Measurements from ENCODE around the gene SIM2. TPM values are rescaled to one million over a fixed set of nuclear protein-coding genes. Genes with fewer than 3 reads are reported as not detected.

The SIM2 gene
- polyA plus RNA-seq, 1 donor from 2014 or later = not detected

DNA sequence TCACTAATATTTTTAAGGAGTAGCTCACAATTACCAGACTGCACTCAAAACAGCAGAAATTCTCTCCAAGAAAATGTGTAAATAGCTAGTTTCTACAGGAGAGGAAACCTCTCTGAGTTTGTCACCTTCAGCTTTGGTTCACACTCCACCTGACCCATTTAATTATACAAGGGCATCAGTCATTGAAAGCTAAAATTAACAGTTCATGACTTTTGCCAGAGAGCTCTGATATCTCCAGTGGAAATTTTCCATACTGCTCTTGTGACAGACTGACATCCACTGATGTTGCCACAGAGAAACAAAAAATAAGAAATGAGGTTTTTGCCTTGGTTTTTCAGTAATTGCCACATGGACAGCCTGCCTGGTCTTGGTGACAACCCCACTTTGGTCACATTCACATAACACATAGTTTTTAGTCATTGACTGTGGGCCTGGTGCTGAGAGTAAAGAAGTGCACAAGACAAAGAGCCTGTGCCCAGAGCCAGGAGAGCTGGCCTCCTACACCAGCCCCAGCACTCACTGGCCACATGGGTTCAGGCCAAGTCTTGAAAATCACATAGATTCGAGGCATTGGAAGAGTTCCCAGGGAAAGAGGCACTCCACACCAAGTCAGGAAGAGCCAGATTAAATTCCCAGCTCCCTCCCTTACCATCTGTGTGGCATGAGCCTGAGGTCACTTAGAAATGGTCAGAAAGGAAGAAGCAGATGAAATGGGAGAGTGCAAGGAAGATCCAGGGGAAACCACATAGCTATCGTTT lies 13.8 kb upstream of the SIM2 start:
- H4K20me1 ChIP-seq (ENCODE audit: insufficient read depth) = no peaks in the 10 kb centered on the region
- H3K27me3 ChIP-seq (ENCODE audit: insufficient read depth, low read depth, low read length) = peaks cover 35% of the 10 kb centered on the region
- peaks cover 8% of the 10 kb centered on the region for H3K9me3 ChIP-seq (ENCODE audit: low read length)
- no peaks in the 10 kb centered on the region for H3K79me2 ChIP-seq (replicated peaks; ENCODE audit: insufficient read depth, low read length)
- no peak overlapping the region for H2AFZ ChIP-seq (ENCODE audit: low read depth, low read length)
- no peaks in the 10 kb centered on the region for H3K36me3 ChIP-seq (ENCODE audit: insufficient read depth, low read length)
- no peaks in the 10 kb centered on the region for H3F3A ChIP-seq (ENCODE audit: insufficient read depth, low read length, poor library complexity, severe bottlenecking)
- H3K9ac ChIP-seq (ENCODE audit: low read length) = no peak overlapping the region
- no peak overlapping the region for H3K27ac ChIP-seq (ENCODE audit: low read length)
- no peak overlapping the region for H3K4me2 ChIP-seq (ENCODE audit: low read length)
- H3K9me2 ChIP-seq (ENCODE audit: insufficient read depth, low read length) = no peaks in the 10 kb centered on the region
- TF ChIP-seq POLR2AphosphoS5 (IDR thresholded peaks at IDR 0.05) (no peak), EP300 (conservative IDR thresholded peaks at IDR 0.05; ENCODE audit: poor library complexity, severe bottlenecking) (no peak)
- TF ChIP-seq, protein P1, sequence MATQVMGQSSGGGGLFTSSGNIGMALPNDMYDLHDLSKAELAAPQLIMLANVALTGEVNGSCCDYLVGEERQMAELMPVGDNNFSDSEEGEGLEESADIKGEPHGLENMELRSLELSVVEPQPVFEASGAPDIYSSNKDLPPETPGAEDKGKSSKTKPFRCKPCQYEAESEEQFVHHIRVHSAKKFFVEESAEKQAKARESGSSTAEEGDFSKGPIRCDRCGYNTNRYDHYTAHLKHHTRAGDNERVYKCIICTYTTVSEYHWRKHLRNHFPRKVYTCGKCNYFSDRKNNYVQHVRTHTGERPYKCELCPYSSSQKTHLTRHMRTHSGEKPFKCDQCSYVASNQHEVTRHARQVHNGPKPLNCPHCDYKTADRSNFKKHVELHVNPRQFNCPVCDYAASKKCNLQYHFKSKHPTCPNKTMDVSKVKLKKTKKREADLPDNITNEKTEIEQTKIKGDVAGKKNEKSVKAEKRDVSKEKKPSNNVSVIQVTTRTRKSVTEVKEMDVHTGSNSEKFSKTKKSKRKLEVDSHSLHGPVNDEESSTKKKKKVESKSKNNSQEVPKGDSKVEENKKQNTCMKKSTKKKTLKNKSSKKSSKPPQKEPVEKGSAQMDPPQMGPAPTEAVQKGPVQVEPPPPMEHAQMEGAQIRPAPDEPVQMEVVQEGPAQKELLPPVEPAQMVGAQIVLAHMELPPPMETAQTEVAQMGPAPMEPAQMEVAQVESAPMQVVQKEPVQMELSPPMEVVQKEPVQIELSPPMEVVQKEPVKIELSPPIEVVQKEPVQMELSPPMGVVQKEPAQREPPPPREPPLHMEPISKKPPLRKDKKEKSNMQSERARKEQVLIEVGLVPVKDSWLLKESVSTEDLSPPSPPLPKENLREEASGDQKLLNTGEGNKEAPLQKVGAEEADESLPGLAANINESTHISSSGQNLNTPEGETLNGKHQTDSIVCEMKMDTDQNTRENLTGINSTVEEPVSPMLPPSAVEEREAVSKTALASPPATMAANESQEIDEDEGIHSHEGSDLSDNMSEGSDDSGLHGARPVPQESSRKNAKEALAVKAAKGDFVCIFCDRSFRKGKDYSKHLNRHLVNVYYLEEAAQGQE (IDR thresholded peaks at IDR 0.05; ENCODE audit: borderline replicate concordance) = no peak
- no peak overlapping the region for H3K4me3 ChIP-seq (ENCODE audit: low read length)

DNA sequence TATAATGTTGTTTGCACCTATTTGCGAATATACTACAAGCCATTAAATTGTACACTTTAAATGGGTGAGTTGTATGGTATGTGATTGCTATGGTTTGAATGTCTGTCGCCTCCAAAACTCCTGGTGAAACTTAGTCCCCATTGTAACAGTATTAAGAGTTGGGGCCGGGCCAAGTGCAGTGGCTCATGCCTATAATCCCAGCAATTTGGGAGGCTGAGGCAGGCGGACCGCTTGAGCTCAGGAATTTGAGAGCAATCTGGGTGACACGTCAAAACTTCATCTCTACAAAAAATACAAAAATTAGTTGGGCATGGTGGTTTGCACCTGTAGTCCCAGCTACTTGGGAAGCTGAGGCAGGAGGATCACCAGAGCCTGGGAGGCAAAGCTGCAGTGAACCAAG lies 12.0 kb upstream of the SIM2 start:
- Histone ChIP-seq H3K27ac (ENCODE audit: low read length) (no peak overlapping the region), H2AFZ (ENCODE audit: low read depth, low read length) (no peak overlapping the region), H3K4me3 (ENCODE audit: low read length) (no peak overlapping the region), H3F3A (ENCODE audit: insufficient read depth, low read length, poor library complexity, severe bottlenecking) (no peaks in the 10 kb centered on the region), H4K20me1 (ENCODE audit: insufficient read depth) (no peaks in the 10 kb centered on the region), H3K36me3 (ENCODE audit: insufficient read depth, low read length) (no peaks in the 10 kb centered on the region), H3K9me3 (ENCODE audit: low read length) (peaks cover 3% of the 10 kb centered on the region), H3K4me2 (ENCODE audit: low read length) (no peak overlapping the region), H3K9me2 (ENCODE audit: insufficient read depth, low read length) (no peaks in the 10 kb centered on the region), H3K27me3 (ENCODE audit: insufficient read depth, low read depth, low read length) (peaks cover 53% of the 10 kb centered on the region), H3K9ac (ENCODE audit: low read length) (no peak overlapping the region), H3K79me2 (replicated peaks; ENCODE audit: insufficient read depth, low read length) (no peaks in the 10 kb centered on the region)
- TF ChIP-seq EZH2 (IDR thresholded peaks at IDR 0.05; ENCODE audit: borderline replicate concordance, insufficient read depth, low read length, poor library complexity, severe bottlenecking) (no peak), MXI1 (conservative IDR thresholded peaks at IDR 0.05; ENCODE audit: poor library complexity, severe bottlenecking) (no peak), RAD21 (conservative IDR thresholded peaks at IDR 0.05) (no peak), TAF1 (IDR thresholded peaks at IDR 0.05; ENCODE audit: low read depth) (no peak), SMC3 (conservative IDR thresholded peaks at IDR 0.05; ENCODE audit: poor library complexity) (no peak)
- TF ChIP-seq, protein P2, sequence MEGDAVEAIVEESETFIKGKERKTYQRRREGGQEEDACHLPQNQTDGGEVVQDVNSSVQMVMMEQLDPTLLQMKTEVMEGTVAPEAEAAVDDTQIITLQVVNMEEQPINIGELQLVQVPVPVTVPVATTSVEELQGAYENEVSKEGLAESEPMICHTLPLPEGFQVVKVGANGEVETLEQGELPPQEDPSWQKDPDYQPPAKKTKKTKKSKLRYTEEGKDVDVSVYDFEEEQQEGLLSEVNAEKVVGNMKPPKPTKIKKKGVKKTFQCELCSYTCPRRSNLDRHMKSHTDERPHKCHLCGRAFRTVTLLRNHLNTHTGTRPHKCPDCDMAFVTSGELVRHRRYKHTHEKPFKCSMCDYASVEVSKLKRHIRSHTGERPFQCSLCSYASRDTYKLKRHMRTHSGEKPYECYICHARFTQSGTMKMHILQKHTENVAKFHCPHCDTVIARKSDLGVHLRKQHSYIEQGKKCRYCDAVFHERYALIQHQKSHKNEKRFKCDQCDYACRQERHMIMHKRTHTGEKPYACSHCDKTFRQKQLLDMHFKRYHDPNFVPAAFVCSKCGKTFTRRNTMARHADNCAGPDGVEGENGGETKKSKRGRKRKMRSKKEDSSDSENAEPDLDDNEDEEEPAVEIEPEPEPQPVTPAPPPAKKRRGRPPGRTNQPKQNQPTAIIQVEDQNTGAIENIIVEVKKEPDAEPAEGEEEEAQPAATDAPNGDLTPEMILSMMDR (IDR thresholded peaks at IDR 0.05; ENCODE audit: poor library complexity, severe bottlenecking) = no peak
- TF ChIP-seq, protein P1 (IDR thresholded peaks at IDR 0.05; ENCODE audit: borderline replicate concordance) = no peak
